OCI-M1 (cell line): Measurements from ENCODE around the gene ART4.
A peak's percentile ranks its signal among the peaks of the same experiment; 100 is the strongest.

Source experiments
- DNase-seq: peaks from one replicate; lab custom pipeline; 2025; lab: John Stamatoyannopoulos, UW

ART4 gene, protein sequence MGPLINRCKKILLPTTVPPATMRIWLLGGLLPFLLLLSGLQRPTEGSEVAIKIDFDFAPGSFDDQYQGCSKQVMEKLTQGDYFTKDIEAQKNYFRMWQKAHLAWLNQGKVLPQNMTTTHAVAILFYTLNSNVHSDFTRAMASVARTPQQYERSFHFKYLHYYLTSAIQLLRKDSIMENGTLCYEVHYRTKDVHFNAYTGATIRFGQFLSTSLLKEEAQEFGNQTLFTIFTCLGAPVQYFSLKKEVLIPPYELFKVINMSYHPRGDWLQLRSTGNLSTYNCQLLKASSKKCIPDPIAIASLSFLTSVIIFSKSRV

DNA sequence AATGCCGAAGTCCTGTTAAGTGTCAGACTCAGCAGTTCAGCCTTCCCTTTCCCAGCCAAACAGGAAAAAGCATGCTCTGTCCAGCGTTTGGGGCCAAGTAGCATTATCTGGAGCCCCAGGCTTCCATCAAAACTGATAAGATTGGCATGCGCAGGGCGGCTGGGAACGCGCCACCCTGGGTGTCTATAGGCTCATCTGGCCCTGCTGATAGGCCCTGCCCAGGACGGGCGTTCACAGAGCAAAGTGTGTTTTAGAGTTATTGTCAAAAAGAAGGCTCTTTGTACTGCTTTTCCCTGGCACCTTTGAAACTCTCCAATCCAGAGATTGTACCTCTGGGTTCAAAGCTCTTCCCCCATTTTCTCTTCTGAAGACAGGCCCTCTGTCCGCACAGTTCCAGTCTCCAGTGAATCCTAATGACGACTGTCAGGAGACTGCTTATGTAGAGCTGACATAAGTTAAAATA is at the start of gene ART4:
Gene ART4, minus strand, starts transcription at position 102 of the 463 bp plus-strand sequence. CDS start 413 bp downstream, outside the sequence.
- DNase-seq = peak; percentile 84

DNA sequence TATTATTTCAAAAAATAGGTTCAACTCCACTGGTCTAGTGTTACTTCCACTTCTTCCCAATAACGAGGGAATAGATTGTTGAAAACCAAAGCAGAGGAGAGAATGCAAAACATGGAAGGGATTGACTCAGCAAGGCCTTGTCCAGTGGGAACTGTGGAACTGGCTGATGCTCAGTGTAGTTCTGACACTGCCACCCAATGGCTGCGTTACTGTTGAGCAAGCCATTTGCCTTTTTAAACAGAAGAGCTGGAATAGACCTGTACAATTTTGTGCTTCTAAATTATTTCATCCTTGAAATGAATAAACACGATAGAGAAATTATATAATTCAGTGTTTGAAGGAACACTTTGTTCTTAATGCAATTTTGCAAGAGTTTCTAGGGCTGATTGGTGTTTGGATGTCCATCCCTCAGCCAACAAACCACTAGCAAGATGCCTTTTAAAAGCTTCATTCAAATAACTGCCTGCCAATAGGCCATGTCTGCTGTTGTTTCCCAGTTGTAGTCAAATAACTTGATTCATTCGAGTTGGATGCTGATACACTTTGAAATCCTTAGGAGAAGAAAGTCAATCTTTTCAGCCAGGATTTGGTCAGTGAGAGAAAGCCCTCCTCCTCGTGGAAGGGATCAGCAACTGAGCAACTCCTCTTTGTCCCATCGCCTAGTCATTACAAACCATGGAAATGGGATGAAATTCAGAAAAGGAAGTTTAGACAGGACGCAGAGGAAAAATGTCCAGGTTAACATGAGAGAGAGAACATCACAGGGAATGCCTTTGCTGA is 49.6 kb upstream of the ART4 start:
- DNase-seq = peak; percentile 33

DNA sequence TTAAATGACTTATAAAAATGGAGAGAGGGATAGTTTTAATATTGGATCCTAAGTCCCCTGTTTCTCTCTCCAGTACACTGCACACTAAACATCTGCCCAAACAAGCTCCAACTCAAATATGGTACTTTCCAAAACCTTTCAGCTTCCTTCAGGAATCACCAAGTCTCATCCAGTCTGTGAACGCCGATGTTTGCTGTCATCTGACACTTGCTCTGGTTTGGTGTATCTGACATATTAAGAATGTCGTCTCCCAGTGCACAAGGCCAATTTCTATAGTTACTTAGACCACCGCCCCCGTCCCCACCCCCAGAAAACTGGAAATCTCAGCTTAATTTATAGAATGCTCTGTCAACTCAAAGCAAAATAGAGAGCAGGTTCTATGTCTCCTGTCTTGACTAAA is 47.4 kb upstream of the ART4 start:
- DNase-seq = no peak

DNA sequence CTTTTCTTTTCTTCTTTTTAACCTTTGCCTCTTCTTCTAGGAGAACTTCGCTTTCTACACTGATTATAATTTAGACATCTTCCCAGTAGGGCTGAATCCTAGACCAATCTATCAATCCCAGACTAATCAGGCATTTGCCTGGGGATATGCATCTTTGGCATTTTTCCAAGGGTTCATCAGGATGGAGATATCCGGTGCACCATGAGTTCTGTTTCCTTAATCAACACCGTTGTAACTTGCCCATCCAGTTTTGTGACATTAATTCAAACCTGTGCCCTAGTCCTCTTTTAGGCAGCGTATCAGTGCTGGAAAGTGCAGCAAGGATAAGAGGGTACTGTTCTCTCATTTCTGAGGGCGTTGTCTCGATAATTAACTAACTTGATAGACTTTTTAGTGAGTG is 42.9 kb upstream of the ART4 start:
- no peak for DNase-seq

DNA sequence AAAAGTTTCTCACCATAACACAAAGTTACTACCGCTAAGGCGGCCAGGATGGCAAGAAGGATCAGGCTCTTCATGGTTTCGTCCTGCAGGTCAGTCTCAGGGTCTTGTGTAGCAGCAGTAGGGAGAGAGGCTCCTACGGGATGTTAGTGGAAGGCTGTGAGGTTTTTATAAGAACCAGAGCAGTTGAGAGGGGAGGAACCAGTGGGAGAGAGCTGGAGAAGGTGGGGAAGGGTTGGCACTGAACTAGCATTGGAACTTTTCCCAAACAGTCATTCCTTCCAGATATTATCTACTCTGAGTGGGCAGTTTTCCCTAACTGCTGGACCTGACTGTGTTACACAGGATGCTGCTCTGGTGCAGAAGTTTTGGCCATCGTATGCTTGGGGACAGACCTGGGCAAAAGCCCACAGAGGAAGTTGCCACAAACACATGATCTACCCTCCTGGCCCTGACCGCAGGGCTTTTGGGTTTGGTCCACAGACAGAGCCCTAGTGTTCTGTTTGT is 42.4 kb upstream of the ART4 start, which contains the start of gene MGP:
Gene MGP, minus strand, starts transcription at position 137 of the 504 bp plus-strand sequence. Its CDS starts 63 bp downstream, at position 74.
- peak; percentile 13 for DNase-seq

DNA sequence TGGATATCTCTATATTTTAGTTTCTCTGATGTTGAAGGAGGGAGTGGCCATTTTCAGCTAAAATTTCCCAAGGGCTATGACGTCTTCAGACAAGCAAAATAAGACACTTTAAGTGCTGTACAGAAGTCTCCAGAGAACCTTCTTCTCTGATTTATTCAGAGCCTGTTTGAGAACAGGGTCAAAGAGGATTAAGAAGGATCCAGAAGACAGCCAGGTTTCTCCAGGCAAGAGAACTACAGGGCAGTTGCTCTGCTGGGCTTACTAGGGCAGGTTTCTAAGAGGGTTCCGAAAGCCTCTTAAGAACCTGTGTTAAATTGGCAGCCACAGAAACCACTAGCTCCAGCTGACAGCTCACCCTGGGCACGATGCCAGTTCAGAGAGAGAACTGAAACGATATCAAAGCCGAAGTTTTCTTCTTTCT is 41.1 kb upstream of the ART4 start:
- DNase-seq = peak; percentile 88

DNA sequence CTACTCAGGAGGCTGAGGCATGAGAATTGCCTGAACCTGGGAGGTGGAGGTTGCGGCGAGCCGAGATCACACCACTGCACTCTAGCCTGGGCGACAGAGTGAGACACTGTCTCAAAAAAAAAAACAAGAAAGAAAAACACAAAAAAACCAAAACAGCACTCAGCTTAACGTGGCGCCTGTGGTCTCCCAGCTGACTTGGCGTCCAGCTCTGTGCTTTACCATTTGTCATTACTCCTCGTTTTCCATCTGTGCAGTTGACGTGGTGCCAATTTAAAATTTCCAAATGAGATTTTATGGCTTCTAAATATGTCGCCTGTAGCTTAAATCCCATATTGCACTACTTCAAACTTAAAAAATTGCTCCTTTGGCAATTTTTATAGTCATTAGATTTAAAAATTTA is 40.4 kb upstream of the ART4 start:
- DNase-seq = no peak

DNA sequence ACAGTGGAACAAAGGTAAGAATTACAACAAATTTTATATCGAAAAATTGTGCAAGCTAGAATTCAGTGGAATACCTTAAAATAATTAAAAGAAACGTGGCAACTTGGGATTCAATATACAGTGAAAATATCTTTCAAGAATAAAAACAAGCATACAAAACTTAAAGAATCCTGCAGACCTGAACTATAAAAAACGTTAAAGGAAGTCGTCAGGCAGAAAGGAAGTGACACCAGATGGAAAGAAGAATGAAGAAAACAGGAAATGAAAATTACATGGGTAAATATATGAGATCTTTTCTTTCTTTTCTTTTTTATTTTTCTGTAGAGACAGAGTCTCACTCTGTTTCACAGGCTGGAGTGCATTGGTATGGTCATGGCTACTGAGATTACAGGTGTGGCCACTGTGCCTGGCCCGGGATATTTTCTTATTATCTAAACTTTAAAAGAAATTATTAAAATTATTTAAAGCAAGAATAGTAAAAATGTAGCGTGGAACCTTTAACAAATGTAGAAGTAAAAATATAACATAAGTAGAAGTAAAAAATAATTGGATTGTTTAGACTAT is 37.6 kb upstream of the ART4 start:
- no peak for DNase-seq

DNA sequence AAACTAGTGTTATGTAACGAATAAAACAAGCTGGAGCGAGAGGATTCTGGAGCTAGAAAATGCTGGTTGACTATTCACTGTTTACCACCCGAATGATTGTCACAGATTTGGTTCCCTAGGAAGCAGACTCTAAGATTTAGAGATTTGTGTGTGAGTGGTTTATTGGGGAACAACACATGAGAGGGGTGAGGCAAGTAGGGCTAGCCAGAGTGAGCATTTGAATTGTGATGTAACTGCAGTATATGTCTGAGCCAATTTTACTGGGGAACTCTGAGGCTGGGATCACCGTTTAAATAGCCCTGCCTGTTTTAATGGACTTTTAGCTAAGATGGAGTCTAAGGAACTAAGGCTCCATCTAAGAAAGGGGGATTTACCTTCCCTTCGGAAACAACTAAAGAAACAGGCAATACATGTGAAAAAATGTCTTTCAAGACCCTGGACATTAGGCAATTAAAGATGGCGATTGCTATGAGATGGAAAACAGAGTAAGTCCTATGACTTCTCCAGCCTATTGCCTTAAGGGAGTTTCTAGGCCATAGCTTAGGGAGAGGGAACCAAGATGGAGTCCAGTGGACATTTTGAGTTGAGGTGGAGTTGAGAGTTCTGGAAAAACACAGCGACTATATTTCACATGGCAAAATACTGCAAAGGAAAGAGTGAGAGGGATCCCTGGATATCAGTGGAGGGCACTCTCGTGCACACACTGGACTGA is 36.1 kb upstream of the ART4 start:
- DNase-seq = no peak

DNA sequence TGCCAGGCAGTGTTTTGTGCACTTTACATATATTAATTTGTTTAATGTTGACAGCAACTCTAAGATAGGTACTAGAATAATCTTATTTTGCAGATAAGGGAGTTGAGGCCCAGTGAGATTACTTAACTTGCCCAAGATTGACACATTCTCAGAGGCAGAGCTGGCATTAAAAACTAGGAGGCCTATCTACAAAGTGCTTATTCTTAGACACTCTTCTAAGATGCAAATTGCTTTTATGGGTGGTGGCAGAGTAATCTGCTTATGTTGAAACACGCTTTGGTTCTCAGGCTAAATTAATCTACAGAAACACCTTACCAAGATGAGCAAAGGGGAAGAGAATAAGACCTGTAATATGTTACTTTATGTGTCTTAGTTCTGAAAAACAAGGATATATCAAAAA is 35.2 kb upstream of the ART4 start:
- DNase-seq = no peak

DNA sequence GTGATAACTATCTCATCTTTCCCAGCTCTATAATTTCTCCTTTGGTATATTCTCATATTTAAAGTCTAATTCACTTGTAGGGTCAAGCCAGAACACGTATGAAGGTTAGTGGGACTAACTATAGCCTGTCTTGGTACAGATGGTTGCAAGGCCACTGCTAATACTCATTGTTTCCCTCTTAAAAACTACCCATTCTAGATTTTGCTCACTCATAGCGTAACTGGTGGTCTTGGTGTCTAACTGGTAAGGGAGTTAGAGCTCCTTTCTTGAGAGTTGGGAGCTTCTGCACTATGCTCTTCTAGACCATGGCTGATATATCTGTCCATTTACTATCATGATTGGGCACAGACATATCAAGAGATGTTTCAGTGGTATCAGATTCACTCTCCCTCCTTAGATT is 33.5 kb upstream of the ART4 start:
- no peak for DNase-seq

DNA sequence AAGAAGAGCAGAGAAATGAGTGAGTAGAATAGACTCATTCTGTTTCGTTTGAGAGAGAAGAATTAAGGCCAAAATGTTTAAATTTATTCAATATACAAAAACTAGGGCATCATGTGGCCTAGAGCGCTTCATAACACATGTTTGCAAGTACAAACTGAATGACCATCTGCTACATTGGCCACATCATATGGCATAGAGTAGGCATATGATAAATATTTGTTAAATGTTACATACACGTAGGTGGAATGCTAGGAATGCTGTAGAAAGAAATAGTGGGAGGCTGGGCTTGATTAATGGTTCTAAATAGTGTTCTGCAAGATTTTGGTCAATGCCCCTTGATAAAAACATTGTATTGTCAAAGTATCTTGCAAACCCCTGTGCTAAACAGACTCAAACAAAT is 31.6 kb upstream of the ART4 start:
- no peak for DNase-seq

DNA sequence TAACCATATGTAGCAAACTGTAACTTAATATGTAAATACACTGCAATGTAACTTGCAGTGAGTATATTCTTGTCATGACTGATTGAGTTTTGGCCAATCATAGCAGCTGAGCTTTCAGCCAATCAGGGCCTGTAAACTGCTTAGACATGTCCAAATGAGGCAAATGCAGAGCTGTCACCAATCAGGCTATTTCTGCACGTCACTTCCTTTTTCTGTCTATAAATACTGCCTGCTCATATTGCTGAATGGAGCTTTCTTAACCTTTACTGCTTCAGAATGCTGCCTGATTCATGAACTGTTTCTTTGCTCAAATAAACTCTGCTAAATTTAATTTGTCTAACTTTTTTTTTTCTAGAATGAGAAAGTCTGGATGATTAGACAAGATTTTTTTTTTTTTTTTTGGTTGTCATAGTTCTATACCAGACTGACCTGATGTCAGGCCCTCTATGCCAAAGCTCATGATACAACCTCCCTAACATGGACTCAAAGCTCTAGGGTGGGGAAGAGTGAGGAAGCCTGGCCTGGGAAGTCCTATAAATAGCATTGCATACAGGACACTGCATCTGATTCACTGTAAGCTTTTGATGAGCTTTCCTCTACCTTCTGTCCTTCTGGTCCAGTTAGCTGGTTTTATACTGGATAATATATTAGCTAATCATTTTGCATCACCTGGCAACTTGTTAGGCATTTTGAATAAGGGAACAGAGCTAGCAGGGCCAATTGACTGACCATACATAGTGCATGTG is 30.3 kb upstream of the ART4 start:
- peak; percentile 68 for DNase-seq

DNA sequence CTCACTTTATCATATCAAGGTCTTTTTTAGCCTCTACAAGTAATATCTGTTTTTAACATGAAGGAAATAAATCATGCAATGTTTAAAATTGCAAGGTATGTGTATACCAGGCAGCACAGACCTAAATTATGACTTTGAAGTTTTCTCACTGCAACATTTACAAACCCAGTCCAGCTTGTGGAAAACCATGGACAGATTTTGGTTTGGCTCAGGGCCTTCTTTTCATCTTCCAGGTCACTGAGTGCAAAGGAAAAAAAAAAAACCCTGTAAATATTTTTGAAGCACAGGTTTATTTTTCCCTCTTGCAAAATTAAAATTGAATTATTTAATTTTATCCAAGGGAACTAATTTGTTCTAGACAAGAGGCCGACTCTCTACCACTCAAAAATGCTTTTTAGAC is 28.6 kb upstream of the ART4 start:
- no peak for DNase-seq

DNA sequence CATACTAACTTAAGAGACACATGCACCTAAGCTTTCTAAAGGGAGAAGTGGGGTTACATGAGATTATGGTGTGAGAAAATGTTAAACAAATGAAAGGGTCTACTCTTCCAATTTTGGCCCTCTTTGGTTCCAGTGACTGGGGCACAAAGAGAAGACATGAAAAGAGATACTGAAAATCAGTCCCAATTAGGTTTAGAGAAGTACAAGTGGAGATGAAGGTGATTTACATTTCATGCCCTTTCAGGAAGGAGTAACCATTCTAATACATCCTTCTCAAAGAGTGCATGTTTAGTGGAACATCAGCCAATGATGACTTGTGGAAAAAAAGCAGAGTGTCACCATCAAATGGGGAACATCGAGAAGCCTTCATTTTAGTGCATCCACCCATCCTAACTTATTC is 27.9 kb upstream of the ART4 start:
- no peak for DNase-seq

DNA sequence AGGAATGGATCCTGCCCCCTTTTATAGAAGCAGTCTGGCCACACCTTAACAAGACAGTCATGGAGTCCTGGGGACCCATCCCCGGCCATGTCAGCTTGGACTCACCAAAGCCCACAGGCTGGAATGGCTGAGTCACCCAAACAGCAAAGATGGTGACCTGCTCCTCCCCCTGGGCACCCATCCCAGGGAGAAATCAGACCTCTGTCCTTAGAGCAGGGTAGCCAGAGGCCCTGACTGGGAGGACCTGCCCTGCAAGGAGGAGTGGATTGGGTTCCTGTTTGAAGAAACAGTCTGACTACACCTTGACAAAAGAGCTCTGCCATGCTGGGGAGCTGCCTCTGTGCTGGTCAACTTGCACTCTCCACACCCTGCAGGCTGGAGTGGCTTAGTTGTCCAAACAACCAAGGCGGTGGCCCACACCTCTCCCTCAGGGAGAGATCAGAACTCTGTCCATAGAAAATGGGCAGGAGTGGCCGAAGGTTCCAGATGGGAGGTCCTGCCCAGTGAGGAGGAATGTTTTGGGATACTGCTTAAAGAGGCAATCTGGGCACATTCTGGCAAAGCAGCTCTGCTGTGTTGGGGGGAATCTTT is 25.7 kb upstream of the ART4 start:
- no peak for DNase-seq

DNA sequence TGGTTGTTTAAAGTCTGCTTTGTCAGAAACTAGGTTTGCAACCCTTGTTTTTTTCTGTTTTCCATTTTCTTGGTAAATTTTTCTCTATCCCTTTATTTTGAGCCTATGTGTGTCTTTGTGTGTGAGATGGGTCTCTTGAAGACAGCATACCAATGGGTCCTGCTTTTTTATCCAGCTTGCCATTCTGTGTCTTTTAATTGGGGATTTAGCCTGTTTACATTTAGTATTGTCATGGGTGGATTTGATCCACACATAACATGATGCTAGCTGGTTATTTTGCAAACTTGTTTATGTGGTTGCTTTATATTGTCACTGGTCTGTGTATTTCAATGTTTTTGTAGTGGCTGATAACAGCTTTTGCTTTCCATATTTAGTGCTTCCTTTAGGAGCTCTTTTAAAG is 17.2 kb upstream of the ART4 start:
- no peak for DNase-seq

DNA sequence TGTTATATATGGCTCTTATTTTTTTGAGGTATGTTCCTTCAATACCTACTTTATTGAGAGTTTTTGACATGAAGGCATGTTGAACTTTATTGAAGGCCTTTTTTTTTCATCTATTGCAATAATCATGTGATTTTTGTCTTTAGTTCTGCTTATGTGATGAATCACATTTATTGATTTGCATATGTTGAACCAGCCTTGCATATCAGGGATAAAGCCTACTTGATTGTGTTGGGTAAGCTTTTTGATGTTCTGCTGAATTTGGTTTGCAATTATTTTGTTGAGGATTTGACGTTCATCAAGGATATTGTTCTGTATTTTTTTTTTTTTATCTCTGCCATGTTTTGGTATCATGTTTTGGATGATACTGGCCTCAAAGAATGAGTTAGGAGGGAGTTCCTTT is 15.2 kb upstream of the ART4 start:
- no peak for DNase-seq

DNA sequence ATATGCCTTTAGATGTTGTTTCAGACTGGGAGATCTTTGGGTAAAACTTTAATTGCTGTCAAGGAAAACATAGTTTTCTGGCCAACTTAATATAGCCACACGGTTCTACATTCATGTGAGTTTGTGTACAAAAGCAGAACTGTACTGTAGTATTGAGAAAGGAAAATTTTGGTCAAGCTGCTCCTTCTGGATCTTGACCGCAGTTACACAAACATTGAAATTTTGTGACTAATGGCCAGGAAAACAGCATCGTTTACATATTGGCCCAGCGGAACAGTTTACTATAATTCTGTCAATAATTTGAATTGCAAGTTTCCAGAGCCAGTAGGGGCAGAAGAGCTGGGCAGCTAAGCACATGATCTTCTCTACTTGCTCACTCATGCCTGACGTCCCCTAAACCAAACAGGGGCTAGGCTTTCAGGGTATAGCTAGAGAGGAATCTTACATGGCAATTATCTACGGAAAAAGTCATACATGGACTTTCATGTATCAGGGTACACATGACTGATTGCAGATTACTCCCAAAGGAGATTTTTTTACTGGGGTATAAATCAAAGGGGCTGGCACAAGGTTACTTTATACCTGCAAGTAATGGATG is 11.4 kb upstream of the ART4 start:
- no peak for DNase-seq

DNA sequence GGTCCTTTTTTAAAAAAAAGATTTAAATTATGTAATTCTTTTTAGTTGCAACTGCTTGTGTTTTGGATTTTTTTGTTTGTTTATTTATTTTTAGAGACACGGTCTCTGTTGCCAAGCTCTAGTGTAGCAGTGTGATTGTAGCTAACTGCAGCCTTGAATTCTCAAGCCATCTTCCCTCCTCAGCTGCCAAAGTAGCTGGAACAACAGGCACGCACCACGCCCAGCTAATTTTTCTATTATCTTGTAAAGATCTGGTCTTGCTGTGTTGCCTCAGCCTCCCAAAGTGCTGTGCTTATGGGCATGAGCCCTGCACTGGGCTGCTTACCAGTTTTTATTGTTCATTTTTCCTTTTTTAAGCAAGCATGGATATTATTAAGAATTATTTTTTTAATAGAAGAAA is 10.6 kb upstream of the ART4 start:
- no peak for DNase-seq

DNA sequence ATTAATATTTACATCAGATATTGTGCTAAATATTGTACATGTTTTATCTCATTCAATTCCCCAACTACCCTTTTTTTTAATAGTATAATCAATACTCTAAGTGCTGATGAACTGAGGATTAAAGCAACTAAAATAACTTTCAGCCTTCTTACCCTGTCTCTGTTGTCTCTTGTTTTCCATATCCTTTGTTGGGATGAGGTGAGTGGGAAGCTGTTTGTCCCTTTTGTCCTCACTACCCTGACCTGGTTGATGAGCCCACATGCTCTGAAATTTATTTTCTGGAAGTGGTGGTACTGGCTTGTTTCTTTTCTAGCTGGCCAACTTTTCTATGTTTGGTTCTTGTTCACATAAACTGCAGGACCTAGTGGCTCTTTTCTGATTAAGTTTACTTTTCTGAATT is 9.6 kb upstream of the ART4 start:
- no peak for DNase-seq
